GM23338 (cell line): ENCODE results near the gene MAST4. TPM values are rescaled to one million over a fixed set of nuclear protein-coding genes. Genes with fewer than 3 reads are reported as not detected.

Source experiments
- ATAC-seq: fragments of 200-7000 bp; cut with Tn5 transposase; 3 replicates; pipeline ENCODE4 v1.9.1; 2020
- DNase-seq: peaks from one replicate; pipeline ENCODE4 v3.0.0-alpha.2; 2015; ENCODE audit warnings: low spot score
- H2AFZ ChIP-seq: fragments of 200-600 bp; sonication (generic); 2 replicates; pipeline ENCODE4 v1.8.0; 2016; ENCODE audit warnings: antibody characterized with exemption, mild to moderate bottlenecking, moderate library complexity
- H3F3A ChIP-seq: fragments of 200-600 bp; sonication (generic); replicated peaks from 2 replicates; pipeline ENCODE4 v1.8.0; 2017; ENCODE audit warnings: antibody characterized with exemption, mixed run types, low read depth
- H3K27ac ChIP-seq: fragments of 200-600 bp; sonication (generic); 2 replicates; pipeline ENCODE4 v1.6.1; 2016; ENCODE audit warnings: low read depth
- H3K27me3 ChIP-seq: fragments of 200-600 bp; sonication (generic); 2 replicates; pipeline ENCODE4 v1.8.0; 2016; ENCODE audit warnings: mild to moderate bottlenecking, mixed run types, moderate library complexity; ENCODE audit not compliant: insufficient read depth
- H3K36me3 ChIP-seq: fragments of 200-600 bp; sonication (generic); 2 replicates; pipeline ENCODE4 v1.8.0; 2016; ENCODE audit warnings: mild to moderate bottlenecking; ENCODE audit not compliant: insufficient read depth
- H3K4me1 ChIP-seq: fragments of 200-600 bp; sonication (generic); 2 replicates; pipeline ENCODE4 v1.8.0; 2016; ENCODE audit warnings: mild to moderate bottlenecking, moderate library complexity; ENCODE audit not compliant: insufficient read depth
- H3K4me2 ChIP-seq: fragments of 200-600 bp; sonication (generic); 2 replicates; pipeline ENCODE4 v1.7.1; 2017; ENCODE audit warnings: mixed run types
- H3K4me3 ChIP-seq: fragments of 200-600 bp; sonication (generic); 2 replicates; pipeline ENCODE4 v1.6.1; 2016; ENCODE audit warnings: mixed run types
- H3K79me2 ChIP-seq: fragments of 200-600 bp; sonication (generic); replicated peaks from 2 replicates; pipeline ENCODE4 v1.8.0; 2017; ENCODE audit warnings: mild to moderate bottlenecking; ENCODE audit not compliant: insufficient read depth
- H3K9me2 ChIP-seq: fragments of 200-600 bp; sonication (generic); 2 replicates; pipeline ENCODE4 v1.8.0; 2017; ENCODE audit not compliant: insufficient read depth
- H4K20me1 ChIP-seq: fragments of 200-600 bp; sonication (generic); replicated peaks from 2 replicates; pipeline ENCODE4 v1.8.0; 2017; ENCODE audit warnings: mild to moderate bottlenecking; ENCODE audit not compliant: insufficient read depth
- H3K27ac Mint-ChIP-seq: 2 replicates; pipeline ENCODE4 v1.8.0; 2020; ENCODE audit warnings: inconsistent platforms, mild to moderate bottlenecking, moderate library complexity, mixed read lengths
- H3K27me3 Mint-ChIP-seq: 3 replicates; pipeline ENCODE4 v1.8.0; 2022; ENCODE audit warnings: low read depth, mild to moderate bottlenecking, moderate library complexity, mixed read lengths, inconsistent platforms; ENCODE audit not compliant: insufficient read depth, poor library complexity
- H3K36me3 Mint-ChIP-seq: 3 replicates; pipeline ENCODE4 v1.8.0; 2021; ENCODE audit warnings: low read depth, mild to moderate bottlenecking, inconsistent platforms, moderate library complexity, mixed read lengths
- H3K4me1 Mint-ChIP-seq: 3 replicates; pipeline ENCODE4 v1.8.0; 2020; ENCODE audit warnings: mild to moderate bottlenecking, inconsistent platforms, mixed read lengths
- H3K4me3 Mint-ChIP-seq: 3 replicates; pipeline ENCODE4 v1.8.0; 2021; ENCODE audit warnings: moderate library complexity, mild to moderate bottlenecking, inconsistent platforms, mixed read lengths
- H3K9me3 Mint-ChIP-seq: 3 replicates; pipeline ENCODE4 v1.8.0; 2020; ENCODE audit warnings: moderate library complexity, mild to moderate bottlenecking, inconsistent platforms, mixed read lengths
- CREB1 ChIP-seq: fragments of 250-450 bp; sonication (Bioruptor Pico); IDR thresholded peaks from 2 replicates; pipeline ENCODE4 v1.5.0; 2020; ENCODE audit warnings: low read depth, mild to moderate bottlenecking, moderate library complexity
- ETS1 ChIP-seq: IDR thresholded peaks from 2 replicates; pipeline ENCODE4 v1.6.1; 2016; ENCODE audit warnings: antibody characterized with exemption
- REST ChIP-seq: IDR thresholded peaks from one replicate; pipeline ENCODE4 v1.6.1; 2018; ENCODE audit warnings: antibody characterized with exemption; ENCODE audit not compliant: unreplicated experiment
- ZNF114 ChIP-seq: fragments of 250-450 bp; sonication (Bioruptor Pico); IDR thresholded peaks from 2 replicates; pipeline ENCODE4 v1.5.0; 2020; ENCODE audit warnings: mild to moderate bottlenecking, moderate library complexity
- ZNF331 ChIP-seq: fragments of 250-450 bp; sonication (Bioruptor Pico); IDR thresholded peaks from 2 replicates; pipeline ENCODE4 v1.5.0; 2020; ENCODE audit warnings: low read depth, mild to moderate bottlenecking, moderate library complexity
- ZNF462 ChIP-seq: fragments of 250-450 bp; sonication (Bioruptor Pico); IDR thresholded peaks from 2 replicates; pipeline ENCODE4 v1.5.0; 2020; ENCODE audit warnings: mild to moderate bottlenecking, moderate library complexity
- polyA plus RNA-seq: library from polyadenylated mRNA; unstranded; fragments of >200 nt; fragmentation: Nextera tagmentation; extraction: Ambion mirVana; gene quantifications from 2 replicates; pipeline ENCODE4 v1.2.1, GENCODE V29; 2016
- total RNA-seq: library from RNA; depleted of rRNA; stranded (reverse); fragments of >200 nt; shearing (Covaris generic); gene quantifications from 2 replicates; pipeline ENCODE4 v1.2.3, GENCODE V29; 2014

The MAST4 gene
- total and polyA plus RNA-seq, 2 experiments from 2014 or later = 3.6 to 8.5 TPM

- TF ChIP-seq ETS1 (no peak), ZNF114 (CRISPR knock-in tag) (no peak)
Measured at GRCh38 chr5:66949066-66949465, 352.9 kb downstream of the MAST4 start (continued).

GRCh38 chr5:66952153-66952552, 356.0 kb downstream of the MAST4 start:
- H2AFZ ChIP-seq = no peak overlapping the region
- no peaks in the 10 kb centered on the region for H3K9me2 ChIP-seq

More at GRCh38 chr5:66952153-66952552, 356.0 kb downstream of the MAST4 start:
- H3K4me1 ChIP-seq = no peaks in the 10 kb centered on the region
- TF ChIP-seq ZNF331 (no peak), ZNF462 (CRISPR knock-in tag) (no peak), REST (no peak), CREB1 (CRISPR knock-in tag) (no peak)
- ATAC-seq = no peak
- no peak for DNase-seq
- no peaks in the 10 kb centered on the region for H3K79me2 ChIP-seq
- no peaks in the 10 kb centered on the region for H3K36me3 ChIP-seq
- H4K20me1 ChIP-seq = no peaks in the 10 kb centered on the region
- H3K4me3 ChIP-seq = no peak overlapping the region
- no peaks in the 10 kb centered on the region for H3K27me3 ChIP-seq
- Mint-ChIP-seq H3K4me3 (no peak overlapping the region), H3K36me3 (no peaks in the 10 kb centered on the region), H3K9me3 (no peaks in the 10 kb centered on the region), H3K27me3 (no peaks in the 10 kb centered on the region), H3K4me1 (peaks cover 15% of the 10 kb centered on the region), H3K27ac (no peak overlapping the region)
- no peaks in the 10 kb centered on the region for H3F3A ChIP-seq
- no peak overlapping the region for H3K4me2 ChIP-seq
- no peak overlapping the region for H3K27ac ChIP-seq
